Fibroblast of the aortic adventitia (primary cell): ENCODE results near the gene KCNJ18. TPM values are rescaled to one million over a fixed set of nuclear protein-coding genes. Genes with fewer than 3 reads are reported as not detected.
"Not testable (repeated sequence)": the region's sequence is repeated elsewhere in the genome, so short reads cannot be mapped to it uniquely, and the experiment has no call there.

Experiments
- DNase-seq: peaks from one replicate; pipeline ENCODE4 v3.0.0-alpha.2; 2010; ENCODE audit warnings: low read depth
- H3K4me3 ChIP-seq: 2 replicates; pipeline ENCODE4 v1.5.1; 2011; ENCODE audit warnings: low read depth, mild to moderate bottlenecking, control low read depth, low read length, moderate library complexity
- total RNA-seq: library from RNA; depleted of rRNA; stranded (reverse); fragments of >200 nt; gene quantifications from 2 replicates; pipeline ENCODE4 v1.2.3, GENCODE V29; 2012; ENCODE audit warnings: low replicate concordance
- TF ChIP-seq, protein P1 (sequence below): IDR thresholded peaks from 2 replicates; pipeline ENCODE4 v1.5.1; 2011; ENCODE audit warnings: mild to moderate bottlenecking, low read length, control low read depth, inconsistent platforms; ENCODE audit not compliant: insufficient read depth

Gene KCNJ18
- total RNA-seq, 1 donor = not detected

DNA sequence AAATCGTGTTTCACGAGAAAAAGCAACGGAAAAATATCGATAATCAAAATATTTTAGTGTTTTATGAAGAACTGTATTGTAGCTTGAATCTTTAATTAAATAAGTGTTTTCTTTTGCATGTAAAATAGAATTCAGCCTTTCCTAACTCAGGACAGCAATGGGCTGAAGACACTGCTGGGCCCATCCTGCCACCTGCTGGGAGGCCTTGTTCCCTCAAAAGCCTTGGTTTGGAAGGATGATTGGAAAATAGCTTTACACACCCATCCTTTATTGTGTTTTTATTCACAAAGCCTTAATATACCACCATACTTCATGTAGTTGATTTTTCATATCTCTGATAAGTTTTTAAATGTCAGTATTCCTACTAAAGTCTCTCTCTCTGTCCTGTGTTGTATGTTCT, 43.5 kb downstream of the KCNJ18 start:
- not testable (repeated sequence) for DNase-seq, H3K4me3 ChIP-seq
- TF ChIP-seq, protein P1, sequence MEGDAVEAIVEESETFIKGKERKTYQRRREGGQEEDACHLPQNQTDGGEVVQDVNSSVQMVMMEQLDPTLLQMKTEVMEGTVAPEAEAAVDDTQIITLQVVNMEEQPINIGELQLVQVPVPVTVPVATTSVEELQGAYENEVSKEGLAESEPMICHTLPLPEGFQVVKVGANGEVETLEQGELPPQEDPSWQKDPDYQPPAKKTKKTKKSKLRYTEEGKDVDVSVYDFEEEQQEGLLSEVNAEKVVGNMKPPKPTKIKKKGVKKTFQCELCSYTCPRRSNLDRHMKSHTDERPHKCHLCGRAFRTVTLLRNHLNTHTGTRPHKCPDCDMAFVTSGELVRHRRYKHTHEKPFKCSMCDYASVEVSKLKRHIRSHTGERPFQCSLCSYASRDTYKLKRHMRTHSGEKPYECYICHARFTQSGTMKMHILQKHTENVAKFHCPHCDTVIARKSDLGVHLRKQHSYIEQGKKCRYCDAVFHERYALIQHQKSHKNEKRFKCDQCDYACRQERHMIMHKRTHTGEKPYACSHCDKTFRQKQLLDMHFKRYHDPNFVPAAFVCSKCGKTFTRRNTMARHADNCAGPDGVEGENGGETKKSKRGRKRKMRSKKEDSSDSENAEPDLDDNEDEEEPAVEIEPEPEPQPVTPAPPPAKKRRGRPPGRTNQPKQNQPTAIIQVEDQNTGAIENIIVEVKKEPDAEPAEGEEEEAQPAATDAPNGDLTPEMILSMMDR = peak; percentile 10

DNA sequence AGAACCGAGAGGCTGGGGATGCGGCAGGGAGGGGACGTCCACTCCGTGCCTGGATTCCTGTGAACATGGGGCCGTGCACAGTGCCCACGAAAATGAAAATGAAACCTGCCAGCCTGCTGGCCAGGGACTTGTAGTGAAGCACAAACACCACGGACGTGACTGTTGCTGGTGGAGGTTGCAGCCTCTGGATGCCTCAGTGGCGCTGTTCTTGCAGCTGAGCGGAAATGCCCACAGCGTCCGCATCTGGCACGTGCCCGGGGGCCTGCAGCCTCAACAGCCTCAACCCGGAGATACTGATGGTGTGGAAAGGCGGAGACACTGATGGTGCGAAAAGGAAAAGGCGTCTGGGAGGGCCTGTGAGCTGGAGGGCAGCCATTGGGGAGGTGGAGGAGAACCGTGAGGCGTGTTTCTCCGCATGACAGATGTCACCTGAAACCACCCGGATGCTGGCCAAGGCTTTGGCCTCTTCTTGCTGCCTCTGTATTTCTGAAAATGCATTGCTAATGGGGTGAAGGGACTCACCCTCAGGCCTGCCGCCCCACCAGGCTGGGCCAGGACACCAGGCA, 44.8 kb downstream of the KCNJ18 start:
- DNase-seq, H3K4me3 ChIP-seq: not testable (repeated sequence)

DNA sequence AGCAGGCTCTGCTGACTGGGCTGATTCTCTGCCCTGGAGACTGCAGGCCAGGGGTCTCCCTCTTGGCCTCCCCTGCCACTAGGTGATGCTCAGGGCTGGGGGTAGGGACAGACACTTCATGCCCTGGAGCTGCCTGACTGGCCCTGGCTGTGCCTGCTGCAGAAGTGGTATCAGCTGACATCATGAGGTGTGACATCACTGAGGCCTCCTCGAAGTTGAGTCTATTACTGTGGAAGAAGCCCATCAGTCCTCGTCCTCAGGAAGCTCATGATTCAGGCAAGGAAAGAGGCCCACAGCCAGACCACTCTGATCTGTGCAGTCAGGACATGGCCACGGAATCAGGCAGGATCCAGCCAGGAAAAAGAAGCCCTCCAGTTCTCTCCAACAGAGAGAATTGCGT, 45.9 kb downstream of the KCNJ18 start:
- not testable (repeated sequence) for DNase-seq, H3K4me3 ChIP-seq

DNA sequence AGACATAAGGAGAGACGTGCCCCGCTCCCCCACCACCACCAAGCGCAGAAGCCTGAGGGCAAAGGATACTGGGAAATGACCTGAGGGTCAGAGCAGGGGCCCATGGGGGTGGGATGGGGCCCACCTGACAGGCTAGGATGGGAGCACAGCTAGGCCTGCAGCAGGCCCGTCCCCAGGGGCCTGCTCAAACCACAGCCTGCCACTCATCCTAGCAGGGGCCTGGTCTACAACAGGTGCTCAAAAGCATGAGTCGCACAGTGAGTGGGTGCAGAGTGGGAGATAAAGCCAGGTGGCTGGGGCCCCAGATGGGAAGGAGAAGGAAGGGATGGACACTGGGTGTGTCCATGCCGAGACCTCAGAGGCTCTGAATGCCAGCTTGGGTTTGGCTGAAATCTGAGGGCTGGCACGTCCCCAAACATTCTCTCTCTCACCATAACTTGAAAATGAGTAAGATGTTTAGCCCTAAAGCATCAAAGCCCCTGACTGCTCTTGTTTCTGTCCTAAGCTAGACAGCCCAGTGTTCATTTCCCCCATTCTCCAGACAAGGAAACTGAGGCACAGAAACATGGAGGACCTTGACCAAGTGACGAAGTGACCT, 46.7 kb downstream of the KCNJ18 start:
- not testable (repeated sequence) for DNase-seq, H3K4me3 ChIP-seq

DNA sequence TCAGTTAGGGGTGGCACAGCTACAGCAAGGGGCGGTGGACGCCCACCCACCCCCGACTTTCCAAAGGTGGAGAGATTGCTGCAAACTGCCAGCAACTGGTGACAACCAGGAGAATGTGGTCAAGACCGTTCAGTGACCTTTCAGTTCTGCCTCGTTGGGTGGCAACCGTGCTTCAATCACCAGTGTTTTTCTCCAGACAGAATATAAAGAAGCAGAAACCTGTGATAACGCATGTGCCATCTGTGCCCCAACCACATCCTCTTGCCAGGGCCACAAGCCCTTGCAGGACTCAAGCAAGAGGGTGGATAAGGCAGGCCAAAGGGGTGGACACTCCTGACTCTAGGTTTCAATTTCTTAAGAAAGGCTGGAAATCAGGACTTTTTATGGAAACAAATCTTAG, 47.2 kb downstream of the KCNJ18 start:
- not testable (repeated sequence) for H3K4me3 ChIP-seq, DNase-seq

DNA sequence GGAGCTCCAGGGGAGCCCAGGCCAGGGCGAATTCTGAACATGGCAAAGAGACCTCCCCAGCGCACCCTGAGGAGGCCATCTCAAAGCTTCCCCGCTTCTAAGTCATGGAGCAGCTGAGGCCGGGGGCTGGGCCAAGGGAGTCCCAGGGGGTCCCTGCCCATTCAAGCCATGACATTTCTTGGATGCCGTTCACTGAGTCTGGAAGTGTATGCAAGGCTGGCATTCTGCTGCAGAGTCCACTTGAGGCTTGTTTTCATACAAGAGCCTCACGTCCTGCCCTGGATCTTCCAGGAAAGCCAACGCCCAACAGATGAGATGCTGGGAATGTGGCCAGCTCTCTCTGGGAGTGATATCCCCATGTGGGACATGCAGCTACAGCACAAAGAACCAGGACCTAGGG, 48.5 kb downstream of the KCNJ18 start:
- H3K4me3 ChIP-seq, DNase-seq: not testable (repeated sequence)

DNA sequence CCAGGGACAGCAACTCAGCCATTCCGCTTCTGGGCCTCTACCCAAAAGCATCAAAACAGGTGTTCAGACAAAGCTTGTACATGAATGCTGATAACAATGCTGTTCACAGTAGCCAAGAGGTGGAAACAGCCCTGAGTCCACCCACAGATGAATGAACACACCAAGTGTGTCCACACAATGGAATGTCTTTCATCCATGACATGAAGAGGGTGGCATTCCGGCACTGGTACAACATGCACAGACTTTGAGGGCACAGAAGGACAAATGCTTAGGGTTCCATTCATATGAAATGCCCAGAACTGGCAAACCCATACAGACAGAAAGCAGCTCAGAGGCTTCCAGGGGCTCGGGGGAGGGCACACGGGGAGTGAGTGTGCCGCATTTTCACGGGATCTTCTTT, 49.2 kb downstream of the KCNJ18 start:
- H3K4me3 ChIP-seq, DNase-seq: not testable (repeated sequence)

DNA sequence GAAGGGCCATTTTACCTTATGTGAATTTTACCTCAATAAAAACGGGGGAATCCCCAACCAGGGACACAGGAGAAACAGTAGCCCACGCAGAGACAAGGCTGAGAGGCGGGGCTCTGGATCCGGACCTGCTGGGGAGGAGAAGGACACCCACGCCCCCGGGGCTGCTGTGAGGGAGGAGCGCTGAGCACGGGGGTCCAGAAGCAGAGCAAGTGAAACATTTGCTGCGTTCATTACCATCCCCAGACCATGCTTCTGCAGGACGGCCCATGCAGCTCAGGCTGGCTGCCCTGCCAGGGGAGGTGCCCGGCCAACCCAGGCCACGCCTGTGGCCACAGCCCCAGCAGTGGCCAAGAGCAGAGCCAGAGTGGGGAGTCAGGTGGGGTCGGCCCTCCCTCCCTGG, 50.0 kb downstream of the KCNJ18 start:
- H3K4me3 ChIP-seq = no peak overlapping the region
- TF ChIP-seq, protein P1 = no peak
- no peak for DNase-seq

DNA sequence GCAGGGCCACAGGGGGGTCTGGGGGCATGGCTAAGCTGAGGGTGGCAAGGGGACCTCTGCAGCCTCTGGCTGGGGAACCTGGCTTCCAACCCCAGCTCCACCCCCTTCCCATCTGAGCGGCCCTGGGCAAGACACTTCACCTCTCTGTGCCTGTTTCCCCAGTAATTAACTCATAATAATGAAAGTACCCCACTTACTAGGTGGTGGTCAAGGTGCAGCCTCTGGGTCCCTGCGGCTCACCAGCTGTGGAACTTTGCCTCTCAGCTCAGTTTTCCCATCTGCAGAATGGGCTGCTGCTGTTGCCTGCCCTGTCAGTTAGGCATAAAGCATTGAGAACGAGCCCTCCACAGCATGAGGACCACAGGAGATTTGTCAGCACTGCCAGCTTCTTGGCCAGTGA, 51.8 kb downstream of the KCNJ18 start:
- not testable (repeated sequence) for DNase-seq, H3K4me3 ChIP-seq

DNA sequence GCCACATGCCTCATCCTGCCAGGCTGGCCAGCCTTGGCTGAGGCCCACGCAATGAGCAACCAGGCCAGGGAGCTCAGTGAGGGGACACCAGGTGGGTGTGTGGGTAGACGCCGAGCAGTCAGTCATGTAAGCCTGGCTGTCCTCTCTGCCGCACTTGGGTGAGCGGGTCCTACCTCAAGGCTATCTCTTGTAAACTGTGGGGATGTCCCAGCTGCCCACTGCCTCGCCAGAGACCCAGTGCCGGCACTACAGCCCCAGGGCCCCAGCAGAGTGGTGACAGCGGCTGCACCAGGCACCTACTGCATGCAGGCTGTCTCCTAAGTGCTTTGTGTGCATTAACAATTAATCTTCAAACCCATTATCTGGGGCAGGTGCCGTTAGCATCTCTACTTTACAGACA, 52.3 kb downstream of the KCNJ18 start:
- not testable (repeated sequence) for DNase-seq, H3K4me3 ChIP-seq

DNA sequence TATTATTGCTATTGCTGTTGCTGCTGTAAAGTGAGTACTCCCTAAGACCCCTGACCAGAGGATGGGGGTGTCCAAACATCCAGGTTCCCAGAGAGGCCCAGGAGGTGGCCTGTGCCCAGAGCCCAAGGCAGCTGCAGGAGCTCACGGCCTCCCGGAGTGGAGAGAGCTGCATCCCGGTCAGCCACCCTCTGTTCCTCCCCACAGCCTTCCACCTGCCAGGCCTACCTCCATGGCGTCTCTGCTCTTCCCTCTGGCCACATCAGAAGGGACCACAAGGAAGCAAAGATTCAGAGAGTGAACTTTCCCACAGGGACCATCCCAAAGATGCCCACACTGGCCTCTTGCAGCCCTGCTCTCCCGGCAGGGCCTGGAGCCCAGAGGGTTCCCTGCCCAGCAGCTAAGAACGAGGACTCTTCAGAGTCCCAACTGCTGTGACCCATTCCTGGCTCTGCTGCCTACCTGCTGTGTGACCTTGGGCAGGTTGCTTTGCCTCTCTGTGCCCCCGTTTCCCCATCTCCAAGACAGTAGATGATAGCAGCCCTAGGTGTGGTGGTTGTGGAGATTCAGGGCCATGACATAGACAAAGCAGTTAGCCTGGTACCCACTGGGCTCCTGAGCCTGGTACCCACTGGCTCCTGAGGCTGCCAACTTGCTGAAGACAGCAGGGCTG, 53.2 kb downstream of the KCNJ18 start:
- H3K4me3 ChIP-seq, DNase-seq: not testable (repeated sequence)

DNA sequence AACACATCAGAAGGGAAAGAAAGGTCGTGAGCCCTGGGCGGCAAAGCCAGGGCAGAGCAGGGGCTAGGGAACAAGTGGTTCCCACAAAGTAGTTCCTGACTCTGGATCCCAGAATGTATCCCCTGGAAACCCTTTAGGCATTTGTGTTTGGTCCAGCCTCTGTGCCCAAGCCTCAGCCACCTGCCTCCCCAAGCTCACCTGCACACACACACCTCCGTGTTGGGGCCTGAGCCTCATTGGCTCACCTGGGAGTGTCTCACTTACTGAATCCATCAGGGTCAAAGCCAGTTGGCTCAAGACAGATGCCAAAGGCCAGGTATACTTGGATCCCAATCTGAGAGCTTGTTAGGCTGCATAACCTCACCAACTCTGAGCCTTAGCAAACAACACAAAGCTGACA, 54.1 kb downstream of the KCNJ18 start:
- DNase-seq, H3K4me3 ChIP-seq: not testable (repeated sequence)

DNA sequence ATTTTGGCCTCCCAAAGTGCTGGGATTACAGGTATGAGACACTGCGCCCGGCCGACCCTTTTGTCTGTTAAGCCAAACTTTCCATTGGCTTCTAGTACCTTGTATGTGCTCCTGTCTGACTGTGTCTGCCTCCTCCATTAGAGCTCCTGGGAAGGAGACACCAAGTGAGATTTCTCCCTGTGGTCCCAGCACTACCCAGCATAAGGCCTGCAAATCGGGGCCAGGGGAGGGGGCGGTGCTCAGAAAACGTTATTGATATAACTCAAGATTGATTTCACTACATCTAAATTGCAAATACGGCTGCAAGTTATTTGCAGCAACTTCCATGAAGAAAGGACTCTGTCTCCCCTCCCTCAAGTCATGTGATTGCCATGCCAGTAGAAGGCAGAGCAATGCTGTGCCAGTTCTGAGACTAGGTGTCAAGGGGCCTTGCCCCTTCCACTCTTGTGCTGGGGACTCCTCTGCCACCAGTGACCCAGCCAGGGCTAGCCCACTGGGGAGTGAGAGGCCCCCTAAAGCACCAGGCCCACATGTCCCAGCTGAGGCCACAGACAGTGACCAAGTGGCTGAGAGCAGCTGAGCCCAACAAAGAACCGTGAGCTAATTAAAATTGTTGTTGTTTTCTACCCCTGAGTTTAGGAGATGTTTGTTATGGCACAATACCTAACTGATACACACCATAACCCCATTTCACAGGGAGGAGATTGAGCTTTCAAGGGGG, 55.0 kb downstream of the KCNJ18 start:
- H3K4me3 ChIP-seq, DNase-seq: not testable (repeated sequence)

DNA sequence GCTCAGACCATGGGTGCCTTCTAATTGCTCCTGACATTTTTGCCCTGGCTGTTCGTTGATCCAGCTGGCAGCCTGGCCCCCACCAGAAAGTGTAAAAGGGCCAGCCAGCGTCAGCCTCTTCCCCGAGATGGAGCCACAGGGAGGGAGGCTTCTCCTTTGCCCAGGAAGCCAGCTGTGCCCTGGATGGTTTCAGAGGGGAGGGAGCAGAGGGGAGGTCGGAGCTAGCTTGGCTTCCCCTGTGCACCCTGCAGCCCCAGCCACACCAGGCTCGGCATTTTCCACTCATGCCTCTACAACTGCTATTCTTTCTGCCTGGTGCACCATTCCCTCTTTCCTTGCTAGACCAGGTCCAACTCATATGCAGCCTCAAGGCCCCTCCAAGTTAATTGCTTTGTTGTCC, 56.4 kb downstream of the KCNJ18 start:
- DNase-seq = not testable (repeated sequence)

DNA sequence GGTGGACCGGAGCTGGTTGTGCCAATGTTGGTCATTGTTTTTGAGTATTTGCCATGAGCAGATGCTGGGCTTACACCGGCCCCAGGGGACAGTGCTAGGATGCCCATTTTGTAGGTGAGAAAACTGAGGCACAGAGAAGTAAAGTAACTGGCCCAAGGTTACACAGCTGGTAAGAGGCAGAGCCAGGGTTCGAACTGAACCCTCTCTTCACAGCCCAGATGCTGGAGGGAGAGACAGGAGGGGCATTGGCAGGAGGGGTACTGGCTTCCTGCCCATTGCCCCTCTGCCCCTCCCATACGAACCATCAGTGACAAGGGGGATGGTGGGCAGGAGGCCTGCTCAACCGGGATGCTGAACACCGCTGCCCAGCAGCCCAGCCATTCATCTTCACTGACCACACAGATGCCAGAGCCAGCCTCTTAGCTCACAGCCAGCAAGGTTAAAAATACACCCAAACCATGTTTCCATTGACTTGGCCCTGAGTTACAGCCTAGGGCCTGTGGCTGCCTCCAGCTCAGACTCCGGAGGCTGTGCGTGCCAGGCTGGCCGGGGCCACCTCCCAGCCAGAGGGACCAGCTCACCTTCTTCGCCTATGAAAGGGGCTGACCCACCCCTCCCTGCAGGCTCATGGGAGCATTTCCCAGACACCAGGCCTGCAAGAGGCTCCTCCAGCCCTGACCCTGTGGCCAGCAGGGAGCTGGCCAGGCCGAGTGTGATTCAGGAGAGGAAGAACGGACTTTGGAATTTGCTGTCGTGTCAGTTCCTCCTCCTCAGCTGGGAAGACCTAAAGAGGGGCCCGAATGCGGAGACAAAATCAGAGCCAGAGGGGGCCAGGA, 57.6 kb downstream of the KCNJ18 start:
- DNase-seq, H3K4me3 ChIP-seq: not testable (repeated sequence)

More for the DNA sequence above, 56.4 kb downstream of the KCNJ18 start:
- H3K4me3 ChIP-seq = not testable (repeated sequence)

DNA sequence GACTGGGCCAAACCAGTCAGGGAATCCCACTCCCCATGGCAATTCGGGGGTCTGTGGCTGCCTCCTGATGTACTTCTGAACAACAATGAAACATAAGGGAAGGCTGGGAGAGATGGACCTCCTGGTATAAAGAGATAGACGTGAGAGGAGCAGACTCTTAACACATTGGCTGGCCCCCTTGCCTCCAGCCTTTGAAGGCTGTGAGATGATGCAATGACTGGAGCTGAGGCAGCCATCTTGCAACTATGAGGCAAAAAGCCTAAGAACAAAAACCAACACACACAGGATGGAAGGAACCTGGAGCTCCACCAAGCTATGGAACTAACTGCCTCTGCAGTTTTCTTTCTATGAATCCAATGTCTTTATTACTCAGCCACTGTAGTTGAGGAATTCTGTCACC, 58.8 kb downstream of the KCNJ18 start:
- DNase-seq, H3K4me3 ChIP-seq: not testable (repeated sequence)
